HFF-Myc (cell line): ENCODE data around the gene ASB1.

Source experiments
- DNase-seq: peaks from one replicate; pipeline ENCODE4 v3.0.0-alpha.2; 2011; ENCODE audit warnings: low read depth; ENCODE audit errors: extremely low read depth
- H3K4me3 ChIP-seq: replicated peaks from 2 replicates; pipeline ENCODE4 v1.5.1; 2011; ENCODE audit warnings: low read depth, mild to moderate bottlenecking, control low read depth, low read length
- CTCF ChIP-seq: IDR thresholded peaks from 2 replicates; pipeline ENCODE4 v1.5.1; 2012; ENCODE audit warnings: mild to moderate bottlenecking, low read depth, low read length, control low read depth; ENCODE audit errors: missing control alignments

The ASB1 gene

GRCh38 chr2:238467062-238467461 is 40.3 kb downstream of the ASB1 start:
- no peak for TF ChIP-seq CTCF
- H3K4me3 ChIP-seq = no peak overlapping the region
- DNase-seq = no peak

- DNase-seq = no peak
- TF ChIP-seq CTCF = no peak
- H3K4me3 ChIP-seq = no peak overlapping the region
Observed at GRCh38 chr2:238467792-238468191, 41.1 kb downstream of the ASB1 start.

GRCh38 chr2:238469155-238469554 is 42.4 kb downstream of the ASB1 start:
- DNase-seq = no peak
- TF ChIP-seq CTCF = no peak
- no peak overlapping the region for H3K4me3 ChIP-seq

GRCh38 chr2:238473014-238473413 is 46.3 kb downstream of the ASB1 start:
- H3K4me3 ChIP-seq = no peak overlapping the region
- DNase-seq = no peak

GRCh38 chr2:238473523-238473922 is 46.8 kb downstream of the ASB1 start:
- TF ChIP-seq CTCF = no peak
- DNase-seq = no peak
- H3K4me3 ChIP-seq = no peak overlapping the region

More at GRCh38 chr2:238473014-238473413, 46.3 kb downstream of the ASB1 start:
- no peak for TF ChIP-seq CTCF

- H3K4me3 ChIP-seq = no peak overlapping the region
- no peak for TF ChIP-seq CTCF
- no peak for DNase-seq
Observed at GRCh38 chr2:238475034-238475433, 48.3 kb downstream of the ASB1 start.

GRCh38 chr2:238475566-238475965 is 48.8 kb downstream of the ASB1 start:
- DNase-seq = no peak
- no peak overlapping the region for H3K4me3 ChIP-seq
- TF ChIP-seq CTCF = no peak
